IMR-90 (cell line): ENCODE results near the gene LTBP4. TPM values are rescaled to one million over a fixed set of nuclear protein-coding genes. Genes with fewer than 3 reads are reported as not detected.

ENCODE experiments used
- ATAC-seq: fragments of 200-7000 bp; cut with Tn5 transposase; 2 replicates; pipeline ENCODE4 v1.9.1; 2020; ENCODE audit warnings: low read depth, mild to moderate bottlenecking, moderate library complexity
- BruUV-seq: library from RNA; stranded (reverse); fragments of 400-500 nt; replicated peaks from 2 replicates; lab custom pipeline; 2021; lab: Mats Ljungman, UMichigan
- CTCF ChIA-PET: fragments of 300-600 bp; formaldehyde crosslinking; extraction: SDS; loops from one replicate; lab custom pipeline; 2021; ENCODE audit warnings: antibody characterized with exemption; lab: Yijun Ruan, JAX
- POLR2A ChIA-PET: fragments of 300-600 bp; sonication (Branson Sonifier 250); formaldehyde crosslinking; loops from one replicate; lab custom pipeline; 2022; ENCODE audit warnings: antibody characterized with exemption; ENCODE audit not compliant: unreplicated experiment; lab: Charles Lee
- DNase-seq: peaks from one replicate; pipeline ENCODE4 v3.0.0; 2013
- H2AFZ ChIP-seq: replicated peaks from 2 replicates; pipeline ENCODE3; 2013; ENCODE audit warnings: low read length, mild to moderate bottlenecking; ENCODE audit not compliant: poor library complexity
- H2AK5ac ChIP-seq: 2 replicates; pipeline ENCODE4 v1.6.1; 2013; ENCODE audit warnings: low read depth, low read length, inconsistent platforms
- H2AK9ac ChIP-seq: replicated peaks from 2 replicates; pipeline ENCODE3; 2013; ENCODE audit warnings: mild to moderate bottlenecking, low read depth, low read length, moderate library complexity; ENCODE audit not compliant: poor library complexity
- H2BK120ac ChIP-seq: 2 replicates; pipeline ENCODE4 v1.6.1; 2013; ENCODE audit warnings: low read depth, low read length, inconsistent platforms
- H2BK15ac ChIP-seq: 3 replicates; pipeline ENCODE4 v1.6.1; 2013; ENCODE audit warnings: low read depth, low read length, inconsistent platforms
- H2BK20ac ChIP-seq: 2 replicates; pipeline ENCODE4 v1.6.1; 2013; ENCODE audit warnings: low read depth, mild to moderate bottlenecking, inconsistent platforms, low read length, moderate library complexity
- H2BK5ac ChIP-seq: 2 replicates; pipeline ENCODE4 v1.6.1; 2013; ENCODE audit warnings: mild to moderate bottlenecking, low read depth, low read length, inconsistent platforms; ENCODE audit not compliant: poor library complexity, severe bottlenecking
- H3K14ac ChIP-seq: replicated peaks from 2 replicates; pipeline ENCODE4 v1.6.1; 2013; ENCODE audit warnings: low read depth, low read length, inconsistent platforms
- H3K18ac ChIP-seq: 2 replicates; pipeline ENCODE4 v1.6.1; 2013; ENCODE audit warnings: low read depth, low read length, control low read depth
- H3K23ac ChIP-seq: 2 replicates; pipeline ENCODE4 v1.6.1; 2013; ENCODE audit warnings: low read depth, low read length, inconsistent platforms
- H3K27ac ChIP-seq: 2 replicates; pipeline ENCODE4 v1.5.1; 2013; ENCODE audit warnings: mild to moderate bottlenecking, control low read depth, low read length; ENCODE audit not compliant: insufficient read depth
- H3K27me3 ChIP-seq: 2 replicates; pipeline ENCODE4 v1.6.1; 2013; ENCODE audit warnings: low read length; ENCODE audit not compliant: control insufficient read depth, insufficient read depth
- H3K36me3 ChIP-seq: 2 replicates; pipeline ENCODE4 v1.6.1; 2013; ENCODE audit warnings: low read length, mixed read lengths; ENCODE audit not compliant: control insufficient read depth, insufficient read depth
- H3K4ac ChIP-seq: 2 replicates; pipeline ENCODE4 v1.6.1; 2013; ENCODE audit warnings: low read depth, low read length, inconsistent platforms
- H3K4me1 ChIP-seq: 2 replicates; pipeline ENCODE4 v1.6.1; 2013; ENCODE audit warnings: low read length, mixed read lengths; ENCODE audit not compliant: control insufficient read depth, insufficient read depth
- H3K4me2 ChIP-seq: 2 replicates; pipeline ENCODE4 v1.6.1; 2013; ENCODE audit warnings: low read depth, mild to moderate bottlenecking, control low read depth, low read length, moderate library complexity
- H3K4me3 ChIP-seq: 2 replicates; pipeline ENCODE4 v1.5.1; 2013; ENCODE audit warnings: low read depth, mild to moderate bottlenecking, control low read depth, low read length, moderate library complexity; ENCODE audit not compliant: insufficient read depth
- H3K56ac ChIP-seq: 2 replicates; pipeline ENCODE4 v1.6.1; 2013; ENCODE audit warnings: low read length, inconsistent platforms; ENCODE audit not compliant: insufficient read depth; ENCODE audit errors: extremely low read depth
- H3K79me1 ChIP-seq, 2 experiments: 2 replicates each; pipeline ENCODE4 v1.6.1; 2013; ENCODE audit warnings: low read length in 2 of 2, inconsistent platforms in 1 of 2, low read depth in 1 of 2
- H3K9ac ChIP-seq: 2 replicates; pipeline ENCODE4 v1.6.1; 2013; ENCODE audit warnings: low read depth, low read length, control low read depth
- H3K9me1 ChIP-seq: 2 replicates; pipeline ENCODE4 v1.6.1; 2013; ENCODE audit warnings: low read length, inconsistent platforms; ENCODE audit not compliant: insufficient read depth
- H3K9me3 ChIP-seq: 2 replicates; pipeline ENCODE4 v1.6.1; 2013; ENCODE audit warnings: low read length; ENCODE audit not compliant: control insufficient read depth, insufficient read depth
- H4K20me1 ChIP-seq: 2 replicates; pipeline ENCODE4 v1.6.1; 2013; ENCODE audit warnings: low read length, inconsistent platforms; ENCODE audit not compliant: insufficient read depth
- H4K5ac ChIP-seq: 2 replicates; pipeline ENCODE4 v1.6.1; 2013; ENCODE audit warnings: mild to moderate bottlenecking, low read depth, low read length, control low read depth
- H4K8ac ChIP-seq, 2 experiments: 2 replicates each; pipeline ENCODE4 v1.6.1; 2013; ENCODE audit warnings: low read depth in 2 of 2, low read length in 2 of 2, control low read depth in 1 of 2, inconsistent platforms in 1 of 2
- H4K91ac ChIP-seq: 2 replicates; pipeline ENCODE4 v1.6.1; 2013; ENCODE audit warnings: low read depth, low read length, inconsistent platforms; ENCODE audit not compliant: insufficient read depth
- BHLHE40 ChIP-seq: fragments of 150-350 bp; IDR thresholded peaks from 2 replicates; pipeline ENCODE4 v1.6.1; 2016; ENCODE audit warnings: mild to moderate bottlenecking, low read depth, low read length
- CEBPB ChIP-seq: IDR thresholded peaks from 2 replicates; pipeline ENCODE4 v1.6.1; 2012; ENCODE audit warnings: low read depth, low read length, improper control_type of control experiment
- CTCF ChIP-seq: conservative IDR thresholded peaks from 2 replicates; pipeline ENCODE4 v1.5.1; 2012; ENCODE audit warnings: mild to moderate bottlenecking, low read depth, low read length, improper control_type of control experiment
- MAFK ChIP-seq: IDR thresholded peaks from 2 replicates; pipeline ENCODE4 v1.6.1; 2012; ENCODE audit warnings: low read depth, low read length, improper control_type of control experiment
- MAZ ChIP-seq: IDR thresholded peaks from 2 replicates; pipeline ENCODE4 v1.6.1; 2012; ENCODE audit warnings: low read depth, mild to moderate bottlenecking, low read length, improper control_type of control experiment, moderate library complexity, borderline replicate concordance
- MXI1 ChIP-seq: IDR thresholded peaks from 2 replicates; pipeline ENCODE4 v1.6.1; 2012; ENCODE audit warnings: low read depth, mild to moderate bottlenecking, low read length, moderate library complexity, borderline replicate concordance
- NFE2L2 ChIP-seq: fragments of 150-350 bp; IDR thresholded peaks from 2 replicates; pipeline ENCODE4 v1.6.1; 2016; ENCODE audit warnings: low read depth, mild to moderate bottlenecking, low read length
- POLR2A ChIP-seq: IDR thresholded peaks from 2 replicates; pipeline ENCODE4 v1.6.1; 2012; ENCODE audit warnings: mild to moderate bottlenecking, low read depth, low read length
- RCOR1 ChIP-seq: IDR thresholded peaks from 2 replicates; pipeline ENCODE4 v1.6.1; 2012; ENCODE audit warnings: mild to moderate bottlenecking, low read length, improper control_type of control experiment; ENCODE audit not compliant: insufficient replicate concordance
- SMC3 ChIP-seq: fragments of 150-350 bp; IDR thresholded peaks from 2 replicates; pipeline ENCODE4 v1.6.1; 2016; ENCODE audit warnings: low read depth, mild to moderate bottlenecking, antibody characterized with exemption, low read length, moderate library complexity
- USF2 ChIP-seq: fragments of 150-350 bp; IDR thresholded peaks from 2 replicates; pipeline ENCODE4 v1.6.1; 2017; ENCODE audit warnings: mild to moderate bottlenecking, antibody characterized with exemption, low read length, low read depth
- WGBS, 2 experiments: methylation state at CpG; one replicate each; pipeline versions ENCODE4 v1.1.5 to v1.1.7; 2013; ENCODE audit warnings: missing lambda C conversion rate in 2 of 2; ENCODE audit not compliant: insufficient read length in 1 of 2; ENCODE audit errors: extremely low coverage in 2 of 2; 5-methylcytosine and 5-hydroxymethylcytosine counted together
- dilution Hi-C: fragments of 300-500 bp; cut with HindIII; formaldehyde crosslinking; loops from one replicate; pipeline ENCODE4 v1.14.3; 2018; ENCODE audit warnings: low sequenced_read_pairs; ENCODE audit not compliant: unreplicated experiment
- in situ Hi-C: fragments of 300-500 bp; cut with MboI; formaldehyde crosslinking; loops from 3 replicates; pipeline ENCODE4 v1.14.3; 2019; ENCODE audit warnings: low sequenced_read_pairs, inconsistent platforms, mixed read lengths
- intact Hi-C: fragments of 100-400 bp; cut with micrococcal nuclease; formaldehyde crosslinking; loops from 2 replicates; pipeline ENCODE4 v1.10.0; 2022
- polyA plus RNA-seq, 3 experiments: library from polyadenylated mRNA; depleted of rRNA; stranded (reverse); fragments of >200 nt; gene quantifications; 2 replicates each; pipeline ENCODE4 v1.2.3, GENCODE V29; 2012; ENCODE audit warnings: low replicate concordance in 1 of 3
- total RNA-seq: library from RNA; depleted of rRNA; stranded (reverse); fragments of >200 nt; gene quantifications from 2 replicates; pipeline ENCODE4 v1.2.3, GENCODE V29; 2012

LTBP4 gene
- total and polyA plus RNA-seq, 2 of the 4 experiments (the other 2 are of a cell fraction), result 14.7 to 70.3 TPM

- peak overlapping the region; percentile 96 for H3K27ac ChIP-seq
- TSS peak; percentile 21 for BruUV-seq
- dilution Hi-C loops, result no loop called here
These were observed 12.8 kb downstream of the LTBP4 start for GRCh38 chr19:40613690-40614621.

More at GRCh38 chr19:40613690-40614621, 12.8 kb downstream of the LTBP4 start:
- Histone ChIP-seq H4K5ac (peak overlapping the region; percentile 17), H2AK5ac (peak overlapping the region; percentile 91), H3K4me2 (peak overlapping the region; percentile 62), H3K23ac (peak overlapping the region; percentile 71), H4K91ac (peak overlapping the region; percentile 78), H3K56ac (peak overlapping the region; percentile 80; the same call in 1 of the 2 replicates), H2AK9ac (peak overlapping the region; percentile 95), H3K36me3 (peaks cover 30% of the 10 kb centered on the region), H3K9me1 (peaks cover 12% of the 10 kb centered on the region), H2AFZ (peak overlapping the region; percentile 87), H2BK15ac (peak overlapping the region; percentile 60; the same call in 1 of the 3 replicates), H3K18ac (peak overlapping the region; percentile 69), H3K4me3 (peak overlapping the region; percentile 64), H3K4ac (peak overlapping the region; percentile 89), H3K14ac (peak overlapping the region; percentile 83), H3K4me1 (peaks cover 12% of the 10 kb centered on the region; the same call in 1 of the 2 replicates), H2BK120ac (peak overlapping the region; percentile 75), H4K20me1 (peaks cover 3% of the 10 kb centered on the region; the same call in 1 of the 2 replicates), H2BK20ac (no peak overlapping the region), H3K9me3 (no peaks in the 10 kb centered on the region), H3K27me3 (no peaks in the 10 kb centered on the region), H4K8ac (peak overlapping the region; percentile 63 to 87), H3K9ac (peak overlapping the region; percentile 89), H2BK5ac (peak overlapping the region; percentile 87), H3K79me1 (peaks cover 4 to 21% of the 10 kb centered on the region in 2 experiments)
- DNase-seq, result peak; percentile 72
- 5% methylated on average over 29 of the region's 67 CpGs; no CpG with 5 or more reads in 1 of the 2 experiments for WGBS, 2 experiments
- ATAC-seq, result peak; percentile 62
- POLR2A ChIA-PET, result interaction anchor here (1.2 to 1.6 kb wide), 2 partner anchors 11 to 193 kb away, joined by 3 to 7 read pairs; no protein-coding TSS in a partner anchor
- CTCF ChIA-PET, result interaction anchor here (1.0 to 1.5 kb wide), 5 partner anchors 10 to 21 kb away, joined by 3 to 11 read pairs (median 3); no protein-coding TSS in a partner anchor
- intact Hi-C loops, result loop anchor here (1.0 kb wide), 1 partner anchor 10 kb away; no protein-coding TSS in a partner anchor
- TF ChIP-seq MAZ (peak; percentile 49; the same call in 1 of the 2 replicates), SMC3 (no peak), USF2 (no peak), MXI1 (0 out of 2 replicates have a peak, but pooled peaks have one; percentile 14), CTCF (no peak), MAFK (no peak), POLR2A (no peak), BHLHE40 (no peak), RCOR1 (no peak), NFE2L2 (no peak), CEBPB (no peak)
- in situ Hi-C loops, result no loop called here
